Kidney epithelial cell (primary cell): ENCODE results near the gene ENGASE. TPM values are rescaled to one million over a fixed set of nuclear protein-coding genes. Genes with fewer than 3 reads are reported as not detected.

Experiments used
- DNase-seq: peaks from one replicate; pipeline ENCODE4 v3.0.0-alpha.2; 2010; ENCODE audit warnings: low read depth
- H3K27me3 ChIP-seq: 2 replicates; pipeline ENCODE4 v1.6.0; 2011; ENCODE audit warnings: low read length; ENCODE audit not compliant: control insufficient read depth, insufficient read depth
- H3K36me3 ChIP-seq: 2 replicates; pipeline ENCODE4 v1.5.1; 2011; ENCODE audit warnings: low read length; ENCODE audit not compliant: control insufficient read depth, insufficient read depth
- H3K4me3 ChIP-seq: 2 replicates; pipeline ENCODE4 v1.5.1; 2011; ENCODE audit warnings: low read depth, mild to moderate bottlenecking, control low read depth, low read length
- CTCF ChIP-seq: IDR thresholded peaks from 2 replicates; pipeline ENCODE4 v1.5.1; 2011; ENCODE audit warnings: mild to moderate bottlenecking, moderate library complexity, low read length, control low read depth, inconsistent platforms; ENCODE audit not compliant: insufficient read depth, poor library complexity, severe bottlenecking
- total RNA-seq: library from RNA; depleted of rRNA; stranded (reverse); fragments of >200 nt; gene quantifications from 2 replicates; pipeline ENCODE4 v1.2.3, GENCODE V29; 2015

ENGASE gene
- total RNA-seq, 1 donor from 2014 or later, result 9.0 TPM

DNA sequence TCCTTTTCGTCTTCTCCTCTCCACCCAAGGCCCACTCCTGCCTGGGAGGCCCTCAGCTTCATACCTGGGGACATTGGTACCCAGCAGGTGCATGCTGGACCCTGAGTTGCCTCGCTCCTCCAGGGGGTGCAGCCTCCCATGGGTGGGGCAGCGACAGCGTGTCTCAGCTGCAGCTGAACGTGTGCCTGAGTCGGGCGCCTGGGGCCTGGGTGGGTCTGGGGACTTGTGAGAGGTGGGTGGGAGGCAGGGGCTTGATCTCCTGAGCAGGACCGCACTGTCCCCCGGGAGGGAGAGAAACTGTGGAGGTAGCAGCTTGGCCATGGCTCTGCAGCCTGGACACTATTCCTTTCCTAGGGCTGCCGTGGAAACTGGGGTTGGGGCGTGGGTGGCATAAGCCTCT is 24.8 kb upstream of the ENGASE start:
- DNase-seq, result no peak
- H3K4me3 ChIP-seq, result no peak overlapping the region
- TF ChIP-seq CTCF, result no peak

DNA sequence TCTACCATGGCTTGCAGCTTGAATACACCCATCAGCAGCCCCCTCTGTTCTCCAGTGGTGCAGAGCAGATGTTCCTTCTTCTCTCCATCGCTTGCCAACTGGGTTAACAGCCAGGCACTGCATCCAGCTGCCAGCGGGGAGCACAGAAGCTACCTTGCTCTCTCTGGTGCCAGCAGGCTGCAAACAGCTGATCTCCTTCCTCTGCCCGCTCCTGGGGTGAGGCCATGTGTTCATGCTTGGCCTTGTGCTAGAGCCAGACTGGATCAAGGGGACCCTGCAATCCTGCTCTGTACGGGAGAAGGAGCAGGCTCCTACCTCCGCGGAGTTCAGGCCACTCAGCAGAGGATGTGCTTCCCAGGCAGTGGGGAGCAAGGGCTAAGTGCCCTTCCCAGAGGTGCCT is 24.1 kb upstream of the ENGASE start:
- Histone ChIP-seq H3K4me3 (no peak overlapping the region), H3K36me3 (no peaks in the 10 kb centered on the region), H3K27me3 (peaks cover 6% of the 10 kb centered on the region)
- no peak for TF ChIP-seq CTCF
- DNase-seq, result no peak

More for the DNA sequence above, 24.8 kb upstream of the ENGASE start:
- Histone ChIP-seq H3K36me3 (no peaks in the 10 kb centered on the region), H3K27me3 (peaks cover 6% of the 10 kb centered on the region)

DNA sequence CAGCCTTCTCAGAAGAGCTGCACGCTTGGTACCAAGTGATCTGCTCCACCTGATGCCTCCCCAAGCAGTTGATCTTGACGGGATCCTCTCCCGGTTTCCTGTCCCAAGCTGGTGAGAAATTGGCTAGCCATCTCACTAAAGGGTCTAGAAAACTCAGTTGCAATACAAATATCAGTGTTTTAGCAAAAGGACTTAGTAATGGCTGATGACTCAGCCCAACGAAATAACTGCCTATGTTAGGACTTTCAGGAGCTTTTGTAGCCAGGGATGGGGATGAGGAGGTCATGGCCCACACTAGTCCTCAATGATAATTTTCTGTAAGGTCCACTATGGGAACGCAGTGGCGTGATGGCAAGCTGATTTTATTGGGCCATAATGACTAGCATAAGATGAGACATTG is 23.3 kb upstream of the ENGASE start:
- no peak for DNase-seq
- Histone ChIP-seq H3K36me3 (no peaks in the 10 kb centered on the region), H3K27me3 (peaks cover 6% of the 10 kb centered on the region), H3K4me3 (no peak overlapping the region)
- TF ChIP-seq CTCF, result no peak

DNA sequence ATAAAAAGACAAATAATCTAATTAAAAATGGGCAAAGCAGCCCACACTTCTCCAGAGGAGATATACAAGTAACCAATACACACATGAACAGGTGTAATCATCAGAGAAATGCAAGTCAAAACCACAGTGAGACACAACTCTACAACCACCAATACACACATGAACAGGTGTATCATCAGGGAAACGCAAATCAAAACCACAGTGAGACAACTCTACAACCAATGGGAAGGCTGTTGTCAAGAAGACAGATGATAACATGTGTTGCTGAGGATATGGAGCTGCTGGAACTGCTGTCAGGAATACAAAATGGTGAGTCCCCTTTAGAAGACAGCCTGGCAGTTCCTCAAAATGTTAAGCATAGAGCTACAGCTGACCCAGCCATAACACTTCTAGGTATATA is 22.5 kb upstream of the ENGASE start:
- no peak for DNase-seq
- H3K4me3 ChIP-seq, result no peak overlapping the region
- peaks cover 6% of the 10 kb centered on the region for H3K27me3 ChIP-seq
- no peaks in the 10 kb centered on the region for H3K36me3 ChIP-seq
- TF ChIP-seq CTCF, result no peak

- peaks cover 6% of the 10 kb centered on the region for H3K27me3 ChIP-seq
- no peak for TF ChIP-seq CTCF
- no peak for DNase-seq
- H3K36me3 ChIP-seq, result no peaks in the 10 kb centered on the region
- no peak overlapping the region for H3K4me3 ChIP-seq
Observed at GRCh38 chr17:79053251-79053925, 21.2 kb upstream of the ENGASE start.

DNA sequence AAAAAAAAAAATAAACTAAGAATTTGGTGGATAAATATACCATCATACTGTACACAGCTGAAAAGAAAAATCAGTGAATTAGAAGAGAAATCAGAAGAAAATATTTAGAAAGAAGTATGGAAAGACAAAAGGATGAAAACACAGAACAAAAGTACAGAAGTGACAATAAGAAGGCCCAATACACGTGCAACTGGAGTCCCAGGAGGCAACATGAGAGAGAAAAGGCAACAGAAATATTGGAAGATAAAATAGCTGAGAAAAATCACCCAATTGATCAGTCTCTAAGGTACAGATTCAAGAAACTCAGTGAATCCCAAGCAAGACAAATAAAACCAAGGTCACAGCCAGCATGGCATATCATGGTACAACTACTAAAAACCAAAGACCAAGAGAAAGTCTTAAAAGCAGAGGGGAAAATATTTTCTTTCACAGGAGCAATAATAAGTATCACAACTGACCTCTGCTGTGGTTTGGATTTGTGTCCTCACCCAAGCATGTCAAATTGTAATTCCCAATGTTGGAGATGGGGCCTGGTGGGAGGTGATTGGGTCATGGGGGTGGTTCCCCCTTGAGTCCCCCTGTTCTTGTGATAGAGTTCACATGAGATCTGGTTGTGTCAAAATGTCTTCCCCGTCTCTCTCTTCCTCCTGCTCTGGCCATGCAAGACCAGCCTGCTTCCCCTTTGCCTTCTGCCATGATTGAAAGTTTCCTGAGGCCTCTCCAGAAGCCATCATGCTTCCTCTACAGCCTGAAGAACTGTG is 20.2 kb upstream of the ENGASE start:
- no peak overlapping the region for H3K4me3 ChIP-seq
- peaks cover 2% of the 10 kb centered on the region for H3K27me3 ChIP-seq
- no peak for TF ChIP-seq CTCF
- no peak for DNase-seq
- no peaks in the 10 kb centered on the region for H3K36me3 ChIP-seq
